ENCODE results near the gene SLC35F3.

The SLC35F3 gene

GRCh38 chr1:233905416-233906051 lies 1.1 kb downstream of the SLC35F3 start:
- no peak overlapping the region for H3K4me2 ChIP-seq (ENCODE audit: low read length)
- H3K36me3 ChIP-seq (ENCODE audit: control insufficient read depth, low read length): no peaks in the 10 kb centered on the region

GRCh38 chr1:233907151-233907550 lies 2.7 kb downstream of the SLC35F3 start:
- Histone ChIP-seq H3K4me2 (ENCODE audit: low read length) (no peak overlapping the region), H3K79me2 (ENCODE audit: control insufficient read depth, low read length) (no peaks in the 10 kb centered on the region), H3K36me3 (ENCODE audit: control insufficient read depth, low read length) (no peaks in the 10 kb centered on the region), H3F3A (ENCODE audit: control insufficient read depth, insufficient read depth) (no peaks in the 10 kb centered on the region), H3K27ac (ENCODE audit: low read depth, low read length) (no peak overlapping the region), H4K20me1 (ENCODE audit: control insufficient read depth, insufficient read depth, low read depth, low read length) (no peaks in the 10 kb centered on the region), H3K9me2 (replicated peaks; ENCODE audit: control insufficient read depth, low read length) (no peaks in the 10 kb centered on the region), H3K4me1 (ENCODE audit: control insufficient read depth, low read length) (no peaks in the 10 kb centered on the region), H3K9me3 (ENCODE audit: control insufficient read depth, insufficient read depth, low read length) (no peaks in the 10 kb centered on the region), H3K4me3 (ENCODE audit: low read length) (no peak overlapping the region), H3K27me3 (ENCODE audit: control insufficient read depth, low read length) (no peaks in the 10 kb centered on the region)
- no peak for TF ChIP-seq EZH2phosphoT487 (IDR thresholded peaks at IDR 0.05; ENCODE audit: borderline replicate concordance, low read length)
- no peak for TF ChIP-seq CTCF (IDR thresholded peaks at IDR 0.05; ENCODE audit: low read depth, low read length, poor library complexity, severe bottlenecking)

More at GRCh38 chr1:233905416-233906051, 1.1 kb downstream of the SLC35F3 start:
- TF ChIP-seq CTCF (IDR thresholded peaks at IDR 0.05; ENCODE audit: low read depth, low read length, poor library complexity, severe bottlenecking) (no peak), EZH2phosphoT487 (IDR thresholded peaks at IDR 0.05; ENCODE audit: borderline replicate concordance, low read length) (no peak)
- Histone ChIP-seq H3F3A (ENCODE audit: control insufficient read depth, insufficient read depth) (no peaks in the 10 kb centered on the region), H3K27me3 (ENCODE audit: control insufficient read depth, low read length) (no peaks in the 10 kb centered on the region), H3K9me3 (ENCODE audit: control insufficient read depth, insufficient read depth, low read length) (no peaks in the 10 kb centered on the region), H3K4me3 (ENCODE audit: low read length) (no peak overlapping the region), H3K9me2 (replicated peaks; ENCODE audit: control insufficient read depth, low read length) (no peaks in the 10 kb centered on the region), H3K27ac (ENCODE audit: low read depth, low read length) (no peak overlapping the region), H3K4me1 (ENCODE audit: control insufficient read depth, low read length) (no peaks in the 10 kb centered on the region), H4K20me1 (ENCODE audit: control insufficient read depth, insufficient read depth, low read depth, low read length) (no peaks in the 10 kb centered on the region), H3K79me2 (ENCODE audit: control insufficient read depth, low read length) (no peaks in the 10 kb centered on the region)

GRCh38 chr1:233908092-233908491 lies 3.6 kb downstream of the SLC35F3 start:
- H3K36me3 ChIP-seq (ENCODE audit: control insufficient read depth, low read length): no peaks in the 10 kb centered on the region
- no peak overlapping the region for H3K4me3 ChIP-seq (ENCODE audit: low read length)
- no peak overlapping the region for H3K4me2 ChIP-seq (ENCODE audit: low read length)
- TF ChIP-seq CTCF (IDR thresholded peaks at IDR 0.05; ENCODE audit: low read depth, low read length, poor library complexity, severe bottlenecking) (no peak), EZH2phosphoT487 (IDR thresholded peaks at IDR 0.05; ENCODE audit: borderline replicate concordance, low read length) (no peak)
- H3K4me1 ChIP-seq (ENCODE audit: control insufficient read depth, low read length): no peaks in the 10 kb centered on the region
- H3F3A ChIP-seq (ENCODE audit: control insufficient read depth, insufficient read depth): no peaks in the 10 kb centered on the region
- H3K9me2 ChIP-seq (replicated peaks; ENCODE audit: control insufficient read depth, low read length): no peaks in the 10 kb centered on the region
- no peaks in the 10 kb centered on the region for H3K9me3 ChIP-seq (ENCODE audit: control insufficient read depth, insufficient read depth, low read length)
- H3K27me3 ChIP-seq (ENCODE audit: control insufficient read depth, low read length): no peaks in the 10 kb centered on the region
- H3K79me2 ChIP-seq (ENCODE audit: control insufficient read depth, low read length): no peaks in the 10 kb centered on the region
- H4K20me1 ChIP-seq (ENCODE audit: control insufficient read depth, insufficient read depth, low read depth, low read length): no peaks in the 10 kb centered on the region
- no peak overlapping the region for H3K27ac ChIP-seq (ENCODE audit: low read depth, low read length)
